NOMO-1 (cell line): ENCODE measurements around the gene HACE1.
"Not testable (repeated sequence)": the region's sequence is repeated elsewhere in the genome, so short reads cannot be mapped to it uniquely, and the experiment has no call there.

ENCODE experiments used
- DNase-seq, 2 experiments: peaks; one replicate each; lab custom pipeline; 2025; ENCODE audit not compliant: unreplicated experiment in 2 of 2; lab: John Stamatoyannopoulos, UW

HACE1 gene

GRCh38 chr6:104829183-104829958 is 30.3 kb downstream of the HACE1 start:
- DNase-seq, result no peak

- DNase-seq, result no peak
Measured at GRCh38 chr6:104828478-104828877, 31.2 kb downstream of the HACE1 start.

GRCh38 chr6:104820820-104821219 is 38.9 kb downstream of the HACE1 start:
- not testable (repeated sequence) for DNase-seq

GRCh38 chr6:104816125-104816524 is 43.6 kb downstream of the HACE1 start:
- no peak for DNase-seq

- no peak for DNase-seq
Measured at GRCh38 chr6:104814743-104815142, 45.0 kb downstream of the HACE1 start.

GRCh38 chr6:104813552-104813951 is 46.2 kb downstream of the HACE1 start:
- no peak for DNase-seq

- DNase-seq, result no peak
Measured at GRCh38 chr6:104809116-104809515, 50.6 kb downstream of the HACE1 start.

- not testable (repeated sequence) for DNase-seq
Measured at GRCh38 chr6:104805335-104805734, 54.4 kb downstream of the HACE1 start.

- peak in 1 of 2 experiments; percentile 7 for DNase-seq
Measured at GRCh38 chr6:104799134-104799657, 60.5 kb downstream of the HACE1 start.

- no peak for DNase-seq
Measured at GRCh38 chr6:104796031-104796785, 63.5 kb downstream of the HACE1 start.

- DNase-seq, result no peak
Measured at GRCh38 chr6:104795363-104795762, 64.4 kb downstream of the HACE1 start.

GRCh38 chr6:104789770-104790190 is 69.9 kb downstream of the HACE1 start:
- peak; percentile 15 to 63 for DNase-seq

GRCh38 chr6:104788400-104788799 is 71.3 kb downstream of the HACE1 start:
- DNase-seq, result peak; percentile 35 to 40

- DNase-seq, result no peak
Measured at GRCh38 chr6:104787305-104787704, 72.4 kb downstream of the HACE1 start.

- DNase-seq, result no peak
Measured at GRCh38 chr6:104784884-104785283, 74.8 kb downstream of the HACE1 start.

- DNase-seq, result peak in 1 of 2 experiments; percentile 55
Measured at GRCh38 chr6:104771258-104771832, 88.4 kb downstream of the HACE1 start.

- DNase-seq, result no peak
Measured at GRCh38 chr6:104768906-104769305, 90.8 kb downstream of the HACE1 start.

GRCh38 chr6:104766595-104766994 is 93.1 kb downstream of the HACE1 start:
- DNase-seq, result no peak

- no peak for DNase-seq
Measured at GRCh38 chr6:104754788-104755409, 104.8 kb downstream of the HACE1 start.

- no peak for DNase-seq
Measured at GRCh38 chr6:104753251-104753650, 106.5 kb downstream of the HACE1 start.

- no peak for DNase-seq
Measured at GRCh38 chr6:104750449-104750848, 109.3 kb downstream of the HACE1 start.
